CD8-positive, alpha-beta memory T cell (primary cell): Measurements from ENCODE around the gene TMEM164. TPM values are rescaled to one million over a fixed set of nuclear protein-coding genes. Genes with fewer than 3 reads are reported as not detected.

Experiments used
- CTCF ChIA-PET: fragments of 350-600 bp; sonication (Branson Sonifier 250); formaldehyde crosslinking; loops from one replicate; lab custom pipeline; 2021; ENCODE audit warnings: antibody characterized with exemption; lab: Charles Lee
- POLR2A ChIA-PET: fragments of 350-600 bp; sonication (Branson Sonifier 250); formaldehyde crosslinking; loops from one replicate; lab custom pipeline; 2021; ENCODE audit warnings: antibody characterized with exemption; lab: Charles Lee
- DNase-seq, 5 donors: peaks; one replicate each; pipeline versions ENCODE4 v3.0.0 to v3.0.0-alpha.2; 2020 to 2022; ENCODE audit warnings: mixed read lengths in 1 of 5
- H3K27ac ChIP-seq: one replicate; pipeline ENCODE4 v1.7.0; 2013; ENCODE audit warnings: low read depth, mild to moderate bottlenecking, low read length, moderate library complexity
- H3K27me3 ChIP-seq: 2 replicates; pipeline ENCODE4 v1.7.0; 2013; ENCODE audit warnings: low read length, mild to moderate bottlenecking; ENCODE audit not compliant: insufficient read depth, poor library complexity, severe bottlenecking
- H3K36me3 ChIP-seq: 2 replicates; pipeline ENCODE4 v1.7.0; 2013; ENCODE audit warnings: mild to moderate bottlenecking, low read length, moderate library complexity; ENCODE audit not compliant: insufficient read depth
- H3K4me1 ChIP-seq: 2 replicates; pipeline ENCODE4 v1.7.0; 2013; ENCODE audit warnings: mild to moderate bottlenecking, low read length, moderate library complexity; ENCODE audit not compliant: insufficient read depth
- H3K4me3 ChIP-seq: 2 replicates; pipeline ENCODE4 v1.7.0; 2013; ENCODE audit warnings: mild to moderate bottlenecking, low read length
- H3K9me3 ChIP-seq: 2 replicates; pipeline ENCODE4 v1.7.0; 2013; ENCODE audit warnings: mild to moderate bottlenecking, low read length
- H3K27ac Mint-ChIP-seq, 8 donors: one replicate each; pipeline ENCODE4 v1.8.0; 2020 to 2021; ENCODE audit warnings: mixed read lengths in 8 of 8, mild to moderate bottlenecking in 6 of 8, inconsistent platforms in 3 of 8, moderate library complexity in 3 of 8
- H3K27me3 Mint-ChIP-seq, 2 donors: one replicate each; pipeline ENCODE4 v1.8.0; 2020 to 2021; ENCODE audit warnings: mixed read lengths in 2 of 2, mild to moderate bottlenecking in 1 of 2, moderate library complexity in 1 of 2
- H3K36me3 Mint-ChIP-seq, 3 donors: one replicate each; pipeline ENCODE4 v1.8.0; 2020 to 2021; ENCODE audit warnings: mixed read lengths in 3 of 3, inconsistent platforms in 1 of 3, mild to moderate bottlenecking in 1 of 3
- H3K4me1 Mint-ChIP-seq, 3 donors: one replicate each; pipeline ENCODE4 v1.8.0; 2020 to 2021; ENCODE audit warnings: mixed read lengths in 3 of 3, inconsistent platforms in 1 of 3, mild to moderate bottlenecking in 1 of 3
- H3K4me3 Mint-ChIP-seq, 7 donors: one replicate each; pipeline ENCODE4 v1.8.0; 2020 to 2021; ENCODE audit warnings: mixed read lengths in 7 of 7, mild to moderate bottlenecking in 6 of 7, moderate library complexity in 4 of 7, inconsistent platforms in 2 of 7
- H3K9me3 Mint-ChIP-seq, 5 donors: one replicate each; pipeline ENCODE4 v1.8.0; 2020 to 2022; ENCODE audit warnings: mixed read lengths in 5 of 5, mild to moderate bottlenecking in 3 of 5, moderate library complexity in 2 of 5, inconsistent platforms in 1 of 5
- polyA plus RNA-seq: library from polyadenylated mRNA; unstranded; fragments of 300-500 nt; fragmentation: Illumina TruSeq; gene quantifications from one replicate; pipeline ENCODE4 v1.2.3, GENCODE V29; 2021
- total RNA-seq, 2 experiments: library from RNA; stranded (reverse); gene quantifications; one replicate each; pipeline ENCODE4 v1.2.3, GENCODE V29; 2021

The TMEM164 gene
- total and polyA plus RNA-seq, 3 experiments from 2014 or later: 3.2 to 13.2 (median 11.6) TPM

GRCh38 chrX:110162867-110163266 is 160.0 kb downstream of the TMEM164 start:
- Mint-ChIP-seq H3K9me3 (peaks cover 0 to 1% (median 0%) of the 10 kb centered on the region in 5 donors), H3K36me3 (no peaks in the 10 kb centered on the region), H3K4me3 (no peak overlapping the region), H3K27me3 (peaks cover 0 to 1% of the 10 kb centered on the region in 2 donors), H3K4me1 (peaks cover 8 to 14% (median 9%) of the 10 kb centered on the region in 3 donors), H3K27ac (no peak overlapping the region)
- Histone ChIP-seq H3K4me1 (no peaks in the 10 kb centered on the region), H3K27ac (no peak overlapping the region), H3K36me3 (no peaks in the 10 kb centered on the region), H3K27me3 (no peaks in the 10 kb centered on the region), H3K4me3 (no peak overlapping the region), H3K9me3 (no peaks in the 10 kb centered on the region)
- no peak for DNase-seq
- POLR2A ChIA-PET: no interaction called here
- CTCF ChIA-PET: interaction anchor here (13.0 kb wide), 1 partner anchor 247 kb away, joined by 211 read pairs; no protein-coding TSS in a partner anchor

- H3K4me1 Mint-ChIP-seq: peaks cover 8 to 14% (median 9%) of the 10 kb centered on the region in 3 donors
Observed at GRCh38 chrX:110163488-110163887, 160.6 kb downstream of the TMEM164 start.

GRCh38 chrX:110167952-110168451 is 165.1 kb downstream of the TMEM164 start:
- Mint-ChIP-seq H3K4me1 (peaks cover 0 to 6% (median 3%) of the 10 kb centered on the region in 3 donors), H3K36me3 (peaks cover 0 to 23% (median 1%) of the 10 kb centered on the region in 3 donors), H3K9me3 (no peaks in the 10 kb centered on the region), H3K4me3 (no peak overlapping the region), H3K27me3 (no peaks in the 10 kb centered on the region), H3K27ac (no peak overlapping the region)
- Histone ChIP-seq H3K27me3 (no peaks in the 10 kb centered on the region), H3K4me3 (no peak overlapping the region), H3K9me3 (no peaks in the 10 kb centered on the region), H3K4me1 (no peaks in the 10 kb centered on the region), H3K27ac (no peak overlapping the region), H3K36me3 (no peaks in the 10 kb centered on the region)
- ChIA-PET POLR2A (no interaction called here), CTCF (interaction anchor here (0.9 to 1.6 kb wide), 8 partner anchors 8 to 259 kb away, joined by 3 to 10 read pairs (median 4); partner anchors contain the start of gene AMMECR1)
- peak; percentile 26 to 65 (median 35) for DNase-seq

More at GRCh38 chrX:110163488-110163887, 160.6 kb downstream of the TMEM164 start:
- no peak overlapping the region for H3K4me3 Mint-ChIP-seq
- peaks cover 0 to 1% (median 0%) of the 10 kb centered on the region in 5 donors for H3K9me3 Mint-ChIP-seq
- Histone ChIP-seq H3K4me3 (no peak overlapping the region), H3K27ac (no peak overlapping the region), H3K36me3 (no peaks in the 10 kb centered on the region), H3K27me3 (no peaks in the 10 kb centered on the region), H3K9me3 (no peaks in the 10 kb centered on the region), H3K4me1 (no peaks in the 10 kb centered on the region)
- no peak for DNase-seq
- ChIA-PET CTCF (interaction anchor here (13.0 kb wide), 1 partner anchor 246 kb away, joined by 211 read pairs; no protein-coding TSS in a partner anchor), POLR2A (no interaction called here)
- no peak overlapping the region for H3K27ac Mint-ChIP-seq
- peaks cover 0 to 1% of the 10 kb centered on the region in 2 donors for H3K27me3 Mint-ChIP-seq
- no peaks in the 10 kb centered on the region for H3K36me3 Mint-ChIP-seq

GRCh38 chrX:110168585-110168984 is 165.7 kb downstream of the TMEM164 start:
- Mint-ChIP-seq H3K27me3 (no peaks in the 10 kb centered on the region), H3K4me3 (no peak overlapping the region), H3K36me3 (peaks cover 0 to 29% (median 1%) of the 10 kb centered on the region in 3 donors), H3K4me1 (peaks cover 0 to 6% (median 3%) of the 10 kb centered on the region in 3 donors), H3K27ac (no peak overlapping the region), H3K9me3 (no peaks in the 10 kb centered on the region)
- H3K27me3 ChIP-seq: no peaks in the 10 kb centered on the region
- ChIA-PET CTCF (interaction anchor here (1.0 to 1.5 kb wide), 7 partner anchors 10 to 260 kb away, joined by 3 to 10 read pairs (median 3); partner anchors contain the start of gene AMMECR1), POLR2A (no interaction called here)
- no peak overlapping the region for H3K4me3 ChIP-seq
- H3K36me3 ChIP-seq: no peaks in the 10 kb centered on the region
- H3K27ac ChIP-seq: no peak overlapping the region
- no peak for DNase-seq
- no peaks in the 10 kb centered on the region for H3K9me3 ChIP-seq
- no peaks in the 10 kb centered on the region for H3K4me1 ChIP-seq

- no peak overlapping the region for H3K27ac Mint-ChIP-seq
- no peak overlapping the region for H3K4me3 Mint-ChIP-seq
- peaks cover 0 to 37% (median 1%) of the 10 kb centered on the region in 3 donors for H3K36me3 Mint-ChIP-seq
Observed at GRCh38 chrX:110170029-110170428, 167.1 kb downstream of the TMEM164 start.

GRCh38 chrX:110171442-110171841 is 168.5 kb downstream of the TMEM164 start:
- no peaks in the 10 kb centered on the region for H3K4me1 ChIP-seq
- Mint-ChIP-seq H3K4me3 (no peak overlapping the region), H3K36me3 (peaks cover 0 to 41% (median 1%) of the 10 kb centered on the region in 3 donors), H3K9me3 (no peaks in the 10 kb centered on the region), H3K27me3 (peaks cover 0 to 2% of the 10 kb centered on the region in 2 donors), H3K27ac (peak overlapping the region in 1 of 8 donors; percentile 76), H3K4me1 (peaks cover 0 to 6% (median 4%) of the 10 kb centered on the region in 3 donors)
- H3K9me3 ChIP-seq: no peaks in the 10 kb centered on the region
- no peak for DNase-seq
- H3K4me3 ChIP-seq: no peak overlapping the region
- H3K27me3 ChIP-seq: no peaks in the 10 kb centered on the region
- no peaks in the 10 kb centered on the region for H3K36me3 ChIP-seq
- POLR2A ChIA-PET: no interaction called here
- CTCF ChIA-PET: interaction anchor here (1.1 kb wide), 1 partner anchor 11 kb away, joined by 4 read pairs; no protein-coding TSS in a partner anchor
- H3K27ac ChIP-seq: no peak overlapping the region

More at GRCh38 chrX:110170029-110170428, 167.1 kb downstream of the TMEM164 start:
- Histone ChIP-seq H3K27me3 (no peaks in the 10 kb centered on the region), H3K9me3 (no peaks in the 10 kb centered on the region), H3K27ac (no peak overlapping the region), H3K4me3 (no peak overlapping the region), H3K36me3 (no peaks in the 10 kb centered on the region), H3K4me1 (no peaks in the 10 kb centered on the region)
- CTCF ChIA-PET: interaction anchor here (0.9 to 1.3 kb wide), 3 partner anchors 9 to 239 kb away, joined by 3 to 4 read pairs (median 3); no protein-coding TSS in a partner anchor
- Mint-ChIP-seq H3K27me3 (peaks cover 0 to 2% of the 10 kb centered on the region in 2 donors), H3K4me1 (peaks cover 0 to 6% (median 3%) of the 10 kb centered on the region in 3 donors), H3K9me3 (no peaks in the 10 kb centered on the region)
- no peak for DNase-seq
- POLR2A ChIA-PET: no interaction called here

- POLR2A ChIA-PET: no interaction called here
Observed at GRCh38 chrX:110172215-110172614, 169.3 kb downstream of the TMEM164 start.

More at GRCh38 chrX:110172215-110172614, 169.3 kb downstream of the TMEM164 start:
- CTCF ChIA-PET: interaction anchor here (0.7 to 1.1 kb wide), 2 partner anchors 11 to 233 kb away, joined by 3 to 4 read pairs; no protein-coding TSS in a partner anchor
- no peak overlapping the region for H3K27ac ChIP-seq
- Mint-ChIP-seq H3K9me3 (no peaks in the 10 kb centered on the region), H3K4me1 (peaks cover 0 to 6% (median 4%) of the 10 kb centered on the region in 3 donors), H3K27ac (no peak overlapping the region), H3K36me3 (peaks cover 0 to 42% (median 1%) of the 10 kb centered on the region in 3 donors), H3K27me3 (peaks cover 0 to 2% of the 10 kb centered on the region in 2 donors), H3K4me3 (no peak overlapping the region)
- no peak overlapping the region for H3K4me3 ChIP-seq
- no peaks in the 10 kb centered on the region for H3K4me1 ChIP-seq
- no peak for DNase-seq
- no peaks in the 10 kb centered on the region for H3K27me3 ChIP-seq
- no peaks in the 10 kb centered on the region for H3K9me3 ChIP-seq
- H3K36me3 ChIP-seq: no peaks in the 10 kb centered on the region
